ENCODE results near the gene MESP2.
A peak's percentile ranks its signal among the peaks of the same experiment; 100 is the strongest.

MESP2 gene

GRCh38 chr15:89756897-89757296, 19.2 kb upstream of the MESP2 start:
- no peak for DNase-seq

GRCh38 chr15:89758283-89758682, 17.8 kb upstream of the MESP2 start:
- no peak for DNase-seq

- no peak for DNase-seq
Observed at GRCh38 chr15:89758981-89759380, 17.2 kb upstream of the MESP2 start.

GRCh38 chr15:89759835-89760234, 16.3 kb upstream of the MESP2 start:
- no peak for DNase-seq

- DNase-seq: peak; percentile 44
Observed at GRCh38 chr15:89760303-89761008, 15.7 kb upstream of the MESP2 start.

GRCh38 chr15:89761009-89761831, 14.9 kb upstream of the MESP2 start:
- no peak for DNase-seq

GRCh38 chr15:89761929-89762328, 14.2 kb upstream of the MESP2 start:
- DNase-seq: no peak

GRCh38 chr15:89765694-89766093, 10.4 kb upstream of the MESP2 start:
- DNase-seq: no peak

GRCh38 chr15:89766357-89767311, 9.5 kb upstream of the MESP2 start:
- DNase-seq: no peak

- DNase-seq: no peak
Observed at GRCh38 chr15:89767411-89767915, 8.7 kb upstream of the MESP2 start.

- DNase-seq: no peak
Observed at GRCh38 chr15:89768071-89768500, 8.0 kb upstream of the MESP2 start.

GRCh38 chr15:89769366-89769765, 6.8 kb upstream of the MESP2 start:
- DNase-seq: no peak

GRCh38 chr15:89770041-89770440, 6.1 kb upstream of the MESP2 start:
- no peak for DNase-seq

- no peak for DNase-seq
Observed at GRCh38 chr15:89772932-89773583, 3.1 kb upstream of the MESP2 start.

- DNase-seq: no peak
Observed at GRCh38 chr15:89774492-89774891, 1.6 kb upstream of the MESP2 start.

- DNase-seq: no peak
Observed at GRCh38 chr15:89775815-89776214, 317 bp upstream of the MESP2 start.

- no peak for DNase-seq
Observed at GRCh38 chr15:89777073-89777751, 1.1 kb downstream of the MESP2 start.

GRCh38 chr15:89777782-89778380, 1.7 kb downstream of the MESP2 start:
- DNase-seq: no peak

- DNase-seq: no peak
Observed at GRCh38 chr15:89778861-89779260, 2.7 kb downstream of the MESP2 start.

GRCh38 chr15:89780601-89781000, 4.5 kb downstream of the MESP2 start:
- DNase-seq: no peak

- DNase-seq: no peak
Observed at GRCh38 chr15:89781055-89781454, 4.9 kb downstream of the MESP2 start.
